Measurements from ENCODE around the gene C1QC. TPM values are rescaled to one million over a fixed set of nuclear protein-coding genes. Genes with fewer than 3 reads are reported as not detected.
"Not testable (repeated sequence)": the region's sequence is repeated elsewhere in the genome, so short reads cannot be mapped to it uniquely, and the experiment has no call there.

The C1QC gene
- total RNA-seq, 1 donor from 2014 or later, result not detected

DNA sequence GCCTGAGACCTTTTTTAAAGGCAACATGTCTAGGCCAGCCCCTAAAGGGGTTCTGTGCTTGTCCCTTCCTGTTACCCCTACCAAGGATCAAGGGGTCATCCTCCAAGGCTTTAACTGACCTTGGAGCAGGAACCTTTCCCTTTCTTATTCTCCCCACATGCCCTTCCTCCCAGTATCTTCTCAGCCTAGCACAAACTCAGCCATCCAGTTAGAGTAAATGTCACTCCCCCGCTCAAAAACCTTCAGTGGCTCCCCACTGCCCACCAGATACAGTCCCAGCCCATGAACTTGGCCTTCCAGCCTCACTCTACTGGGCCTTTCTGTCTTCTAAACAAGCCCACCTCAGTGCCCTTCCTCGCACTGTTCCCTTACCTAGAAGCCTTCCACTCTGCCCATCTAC is 18.4 kb downstream of the C1QC start:
- H3K36me3 ChIP-seq (ENCODE audit: control insufficient read depth, insufficient read depth, low read length), result no peaks in the 10 kb centered on the region
- no peaks in the 10 kb centered on the region for H3K27me3 ChIP-seq (ENCODE audit: control insufficient read depth, insufficient read depth, low read length)
- DNase-seq (ENCODE audit: low read depth), result no peak
- FAIRE-seq, result peak; percentile 7
- TF ChIP-seq, protein P1, sequence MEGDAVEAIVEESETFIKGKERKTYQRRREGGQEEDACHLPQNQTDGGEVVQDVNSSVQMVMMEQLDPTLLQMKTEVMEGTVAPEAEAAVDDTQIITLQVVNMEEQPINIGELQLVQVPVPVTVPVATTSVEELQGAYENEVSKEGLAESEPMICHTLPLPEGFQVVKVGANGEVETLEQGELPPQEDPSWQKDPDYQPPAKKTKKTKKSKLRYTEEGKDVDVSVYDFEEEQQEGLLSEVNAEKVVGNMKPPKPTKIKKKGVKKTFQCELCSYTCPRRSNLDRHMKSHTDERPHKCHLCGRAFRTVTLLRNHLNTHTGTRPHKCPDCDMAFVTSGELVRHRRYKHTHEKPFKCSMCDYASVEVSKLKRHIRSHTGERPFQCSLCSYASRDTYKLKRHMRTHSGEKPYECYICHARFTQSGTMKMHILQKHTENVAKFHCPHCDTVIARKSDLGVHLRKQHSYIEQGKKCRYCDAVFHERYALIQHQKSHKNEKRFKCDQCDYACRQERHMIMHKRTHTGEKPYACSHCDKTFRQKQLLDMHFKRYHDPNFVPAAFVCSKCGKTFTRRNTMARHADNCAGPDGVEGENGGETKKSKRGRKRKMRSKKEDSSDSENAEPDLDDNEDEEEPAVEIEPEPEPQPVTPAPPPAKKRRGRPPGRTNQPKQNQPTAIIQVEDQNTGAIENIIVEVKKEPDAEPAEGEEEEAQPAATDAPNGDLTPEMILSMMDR (IDR thresholded peaks at IDR 0.05; ENCODE audit: insufficient read depth, low read length, severe bottlenecking), result no peak
- H3K4me3 ChIP-seq (ENCODE audit: low read depth, low read length), result no peak overlapping the region

DNA sequence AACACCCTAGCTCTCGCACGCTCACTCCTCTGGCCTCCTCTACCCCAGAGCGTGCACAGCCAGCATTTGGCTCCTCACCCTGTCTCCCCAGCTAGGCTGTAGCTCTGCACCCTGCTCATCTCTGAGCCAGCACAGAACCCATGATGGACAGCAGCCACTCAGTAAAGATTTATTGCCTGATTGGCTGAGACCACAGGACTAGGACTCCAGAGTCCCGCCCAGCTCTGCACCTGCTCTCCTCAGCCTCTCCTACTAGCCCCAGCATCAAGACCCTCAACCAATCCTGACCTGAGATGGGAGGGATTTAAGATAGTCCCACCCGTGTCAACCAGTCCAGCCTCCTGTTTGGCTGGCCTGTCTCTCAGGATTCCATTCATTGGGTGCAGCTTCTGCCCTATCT is 18.9 kb downstream of the C1QC start:
- DNase-seq (ENCODE audit: low read depth) (peak; percentile 10), FAIRE-seq (no peak)
- H3K27me3 ChIP-seq (ENCODE audit: control insufficient read depth, insufficient read depth, low read length), result no peaks in the 10 kb centered on the region
- TF ChIP-seq, protein P1 (IDR thresholded peaks at IDR 0.05; ENCODE audit: insufficient read depth, low read length, severe bottlenecking), result no peak
- no peaks in the 10 kb centered on the region for H3K36me3 ChIP-seq (ENCODE audit: control insufficient read depth, insufficient read depth, low read length)
- H3K4me3 ChIP-seq (ENCODE audit: low read depth, low read length), result no peak overlapping the region

DNA sequence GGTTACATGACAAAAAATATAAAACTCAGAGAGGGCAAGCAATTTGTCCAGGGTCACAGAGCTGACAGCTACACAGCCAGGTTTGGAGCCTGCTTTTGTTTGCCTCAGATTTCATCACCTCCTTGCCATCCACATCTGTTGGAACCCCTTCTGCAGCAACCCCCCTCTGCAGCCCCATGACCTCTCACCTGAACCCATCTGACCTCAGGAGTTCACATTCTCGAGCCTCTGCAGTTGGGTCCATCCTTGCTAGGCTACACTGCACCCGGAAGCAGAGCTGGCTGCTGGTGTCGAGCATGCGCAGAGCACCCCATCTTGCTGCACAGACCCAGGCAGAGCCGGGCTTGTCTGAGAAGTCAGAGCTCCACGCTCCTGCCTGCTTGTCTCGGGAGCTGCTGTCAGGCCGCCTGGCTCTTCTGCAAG is 19.6 kb downstream of the C1QC start:
- no peaks in the 10 kb centered on the region for H3K36me3 ChIP-seq (ENCODE audit: control insufficient read depth, insufficient read depth, low read length)
- FAIRE-seq (no peak), DNase-seq (ENCODE audit: low read depth) (no peak)
- TF ChIP-seq, protein P1 (IDR thresholded peaks at IDR 0.05; ENCODE audit: insufficient read depth, low read length, severe bottlenecking), result no peak
- H3K4me3 ChIP-seq (ENCODE audit: low read depth, low read length), result no peak overlapping the region
- no peaks in the 10 kb centered on the region for H3K27me3 ChIP-seq (ENCODE audit: control insufficient read depth, insufficient read depth, low read length)

- Histone ChIP-seq H3K27me3 (ENCODE audit: control insufficient read depth, insufficient read depth, low read length) (no peaks in the 10 kb centered on the region), H3K36me3 (ENCODE audit: control insufficient read depth, insufficient read depth, low read length) (no peaks in the 10 kb centered on the region), H3K4me3 (ENCODE audit: low read depth, low read length) (no peak overlapping the region)
- TF ChIP-seq, protein P1 (IDR thresholded peaks at IDR 0.05; ENCODE audit: insufficient read depth, low read length, severe bottlenecking), result peak; percentile 62
- FAIRE-seq (no peak), DNase-seq (ENCODE audit: low read depth) (peak; percentile 11)
Observed at GRCh38 chr1:22665752-22666151, 22.3 kb downstream of the C1QC start.

- Histone ChIP-seq H3K36me3 (ENCODE audit: control insufficient read depth, insufficient read depth, low read length) (no peaks in the 10 kb centered on the region), H3K27me3 (ENCODE audit: control insufficient read depth, insufficient read depth, low read length) (peaks cover 2% of the 10 kb centered on the region), H3K4me3 (ENCODE audit: low read depth, low read length) (no peak overlapping the region)
- DNase-seq (ENCODE audit: low read depth) (no peak), FAIRE-seq (no peak)
- TF ChIP-seq, protein P1 (IDR thresholded peaks at IDR 0.05; ENCODE audit: insufficient read depth, low read length, severe bottlenecking), result no peak
Observed at GRCh38 chr1:22666412-22666811, 23.0 kb downstream of the C1QC start.

DNA sequence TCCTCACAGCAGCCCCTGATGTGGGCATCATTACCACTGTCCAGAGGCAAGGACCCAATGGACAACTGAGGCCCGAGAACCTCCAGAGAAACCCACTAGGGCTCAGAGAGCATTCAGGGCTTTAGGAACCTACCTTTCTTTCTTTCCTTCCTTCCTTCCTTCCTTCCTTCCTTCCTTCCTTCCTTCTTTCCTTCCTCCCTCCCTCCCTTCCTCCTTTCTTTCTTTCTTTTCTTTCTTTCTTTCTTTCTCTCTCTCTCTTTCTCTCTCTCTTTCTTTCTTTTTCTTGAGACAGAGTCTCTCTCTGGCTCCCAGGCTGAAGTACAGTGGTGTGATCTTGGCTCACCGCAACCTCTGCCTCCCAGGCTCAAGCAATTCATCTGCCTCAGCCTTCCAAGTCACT is 25.4 kb downstream of the C1QC start:
- H3K27me3 ChIP-seq (ENCODE audit: control insufficient read depth, insufficient read depth, low read length), result peaks cover 11% of the 10 kb centered on the region
- H3K4me3 ChIP-seq (ENCODE audit: low read depth, low read length); H3K36me3 ChIP-seq (ENCODE audit: control insufficient read depth, insufficient read depth, low read length); FAIRE-seq; DNase-seq (ENCODE audit: low read depth): not testable (repeated sequence)
